NCI-H748 treated with DMSO at 0.1 percent for 48 hours (cell line): ENCODE data around the gene TRIM13.
"Not testable (repeated sequence)": the region's sequence is repeated elsewhere in the genome, so short reads cannot be mapped to it uniquely, and the experiment has no call there.

Source experiments
- DNase-seq: peaks from one replicate; lab custom pipeline; 2025; lab: John Stamatoyannopoulos, UW

TRIM13 gene

GRCh38 chr13:49996951-49997895 lies at the start of gene TRIM13:
Gene TRIM13, plus strand, starts transcription at chr13:49997042. Its CDS starts 14,899 bp downstream, at chr13:50011941.
- peak; percentile 70 for DNase-seq

- not testable (repeated sequence) for DNase-seq
Observed at GRCh38 chr13:49948777-49949270, 48.0 kb upstream of the TRIM13 start.

GRCh38 chr13:49951754-49952535 lies 44.9 kb upstream of the TRIM13 start:
- DNase-seq = no peak

GRCh38 chr13:49953560-49953959 lies 43.3 kb upstream of the TRIM13 start:
- DNase-seq = no peak

- DNase-seq = no peak
Observed at GRCh38 chr13:49954674-49955455, 42.0 kb upstream of the TRIM13 start.

GRCh38 chr13:49956131-49956530 lies 40.7 kb upstream of the TRIM13 start:
- no peak for DNase-seq

GRCh38 chr13:49958321-49958720 lies 38.5 kb upstream of the TRIM13 start:
- DNase-seq = no peak

- DNase-seq = no peak
Observed at GRCh38 chr13:49967456-49967855, 29.4 kb upstream of the TRIM13 start.

- no peak for DNase-seq
Observed at GRCh38 chr13:49972709-49973108, 24.1 kb upstream of the TRIM13 start.

GRCh38 chr13:49975826-49976225 lies 21.0 kb upstream of the TRIM13 start:
- no peak for DNase-seq

GRCh38 chr13:49976314-49977258 lies 20.3 kb upstream of the TRIM13 start:
- peak; percentile 66 for DNase-seq

GRCh38 chr13:49977992-49978391 lies 18.9 kb upstream of the TRIM13 start:
- DNase-seq = no peak

- no peak for DNase-seq
Observed at GRCh38 chr13:49980266-49980665, 16.6 kb upstream of the TRIM13 start.

- DNase-seq = no peak
Observed at GRCh38 chr13:49985129-49985528, 11.7 kb upstream of the TRIM13 start.

GRCh38 chr13:49986471-49986870 lies 10.4 kb upstream of the TRIM13 start:
- no peak for DNase-seq

- DNase-seq = not testable (repeated sequence)
Observed at GRCh38 chr13:49990612-49991011, 6.2 kb upstream of the TRIM13 start.

- DNase-seq = no peak
Observed at GRCh38 chr13:49993111-49993510, 3.7 kb upstream of the TRIM13 start.

- no peak for DNase-seq
Observed at GRCh38 chr13:49993666-49994065, 3.2 kb upstream of the TRIM13 start.

GRCh38 chr13:49995625-49996101 lies 1.2 kb upstream of the TRIM13 start:
- no peak for DNase-seq

- peak; percentile 64 for DNase-seq
Observed at GRCh38 chr13:49996161-49996915, 504 bp upstream of the TRIM13 start.
